ENCODE measurements around the gene PADI3. TPM values are rescaled to one million over a fixed set of nuclear protein-coding genes. Genes with fewer than 3 reads are reported as not detected.

The PADI3 gene
- total RNA-seq, 1 donor from 2014 or later: 0.04 TPM

DNA sequence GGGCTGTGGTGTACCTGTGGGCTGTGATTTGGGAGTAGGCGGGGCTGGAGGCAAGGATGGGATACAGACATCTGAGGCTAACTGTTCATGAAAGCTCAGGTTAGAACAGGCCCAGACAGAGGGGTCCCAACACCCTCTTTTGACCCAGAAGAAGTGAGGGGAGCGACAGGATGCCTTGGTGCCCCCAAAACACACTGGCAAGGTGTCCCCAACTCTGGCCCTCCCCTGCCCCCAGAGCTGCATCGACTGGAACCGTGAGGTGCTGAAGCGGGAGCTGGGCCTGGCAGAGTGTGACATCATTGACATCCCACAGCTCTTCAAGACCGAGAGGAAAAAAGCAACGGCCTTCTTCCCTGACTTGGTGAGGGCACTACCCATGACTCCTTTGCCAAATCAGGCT lies 31.5 kb downstream of the PADI3 start:
- Histone ChIP-seq H3K36me3 (ENCODE audit: control insufficient read depth, insufficient read depth, low read length) (no peaks in the 10 kb centered on the region), H3K27me3 (ENCODE audit: control insufficient read depth, insufficient read depth, low read length) (peaks cover 15% of the 10 kb centered on the region), H3K4me3 (ENCODE audit: low read depth, low read length) (no peak overlapping the region)
- DNase-seq (ENCODE audit: low read depth): no peak
- TF ChIP-seq, protein P1, sequence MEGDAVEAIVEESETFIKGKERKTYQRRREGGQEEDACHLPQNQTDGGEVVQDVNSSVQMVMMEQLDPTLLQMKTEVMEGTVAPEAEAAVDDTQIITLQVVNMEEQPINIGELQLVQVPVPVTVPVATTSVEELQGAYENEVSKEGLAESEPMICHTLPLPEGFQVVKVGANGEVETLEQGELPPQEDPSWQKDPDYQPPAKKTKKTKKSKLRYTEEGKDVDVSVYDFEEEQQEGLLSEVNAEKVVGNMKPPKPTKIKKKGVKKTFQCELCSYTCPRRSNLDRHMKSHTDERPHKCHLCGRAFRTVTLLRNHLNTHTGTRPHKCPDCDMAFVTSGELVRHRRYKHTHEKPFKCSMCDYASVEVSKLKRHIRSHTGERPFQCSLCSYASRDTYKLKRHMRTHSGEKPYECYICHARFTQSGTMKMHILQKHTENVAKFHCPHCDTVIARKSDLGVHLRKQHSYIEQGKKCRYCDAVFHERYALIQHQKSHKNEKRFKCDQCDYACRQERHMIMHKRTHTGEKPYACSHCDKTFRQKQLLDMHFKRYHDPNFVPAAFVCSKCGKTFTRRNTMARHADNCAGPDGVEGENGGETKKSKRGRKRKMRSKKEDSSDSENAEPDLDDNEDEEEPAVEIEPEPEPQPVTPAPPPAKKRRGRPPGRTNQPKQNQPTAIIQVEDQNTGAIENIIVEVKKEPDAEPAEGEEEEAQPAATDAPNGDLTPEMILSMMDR (IDR thresholded peaks at IDR 0.05; ENCODE audit: insufficient read depth, low read length, poor library complexity, severe bottlenecking): no peak

DNA sequence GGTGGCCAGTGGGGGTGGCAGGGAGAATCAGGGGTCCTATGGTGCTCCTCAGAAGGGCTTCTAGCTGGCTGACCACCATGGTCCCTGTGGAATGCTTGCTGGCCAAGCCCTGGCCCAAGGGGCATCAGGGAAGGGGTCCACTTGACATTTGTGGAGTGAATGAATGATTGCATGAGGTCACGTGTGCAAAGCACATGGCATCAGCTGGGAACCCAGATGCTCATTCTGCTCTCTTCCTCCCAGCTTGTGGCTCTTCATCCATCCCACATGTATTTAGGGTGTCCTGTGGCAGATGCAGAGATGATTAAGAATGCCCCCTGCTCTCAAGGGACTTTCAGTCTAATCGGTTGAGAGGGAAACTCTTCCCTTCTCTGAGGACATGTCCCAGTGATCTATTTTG lies 32.0 kb downstream of the PADI3 start:
- DNase-seq (ENCODE audit: low read depth): no peak
- TF ChIP-seq, protein P1 (IDR thresholded peaks at IDR 0.05; ENCODE audit: insufficient read depth, low read length, poor library complexity, severe bottlenecking): no peak
- no peaks in the 10 kb centered on the region for H3K36me3 ChIP-seq (ENCODE audit: control insufficient read depth, insufficient read depth, low read length)
- H3K4me3 ChIP-seq (ENCODE audit: low read depth, low read length): no peak overlapping the region
- H3K27me3 ChIP-seq (ENCODE audit: control insufficient read depth, insufficient read depth, low read length): peaks cover 15% of the 10 kb centered on the region

GRCh38 chr1:17281775-17282181 lies 32.9 kb downstream of the PADI3 start:
- Histone ChIP-seq H3K4me3 (ENCODE audit: low read depth, low read length) (no peak overlapping the region), H3K36me3 (ENCODE audit: control insufficient read depth, insufficient read depth, low read length) (no peaks in the 10 kb centered on the region), H3K27me3 (ENCODE audit: control insufficient read depth, insufficient read depth, low read length) (peaks cover 15% of the 10 kb centered on the region)
- no peak for DNase-seq (ENCODE audit: low read depth)
- TF ChIP-seq, protein P1 (IDR thresholded peaks at IDR 0.05; ENCODE audit: insufficient read depth, low read length, poor library complexity, severe bottlenecking): no peak

- no peak for DNase-seq (ENCODE audit: low read depth)
- TF ChIP-seq, protein P1 (IDR thresholded peaks at IDR 0.05; ENCODE audit: insufficient read depth, low read length, poor library complexity, severe bottlenecking): no peak
- Histone ChIP-seq H3K27me3 (ENCODE audit: control insufficient read depth, insufficient read depth, low read length) (peaks cover 15% of the 10 kb centered on the region), H3K36me3 (ENCODE audit: control insufficient read depth, insufficient read depth, low read length) (no peaks in the 10 kb centered on the region), H3K4me3 (ENCODE audit: low read depth, low read length) (no peak overlapping the region)
These were observed 33.9 kb downstream of the PADI3 start for GRCh38 chr1:17282836-17283235.

DNA sequence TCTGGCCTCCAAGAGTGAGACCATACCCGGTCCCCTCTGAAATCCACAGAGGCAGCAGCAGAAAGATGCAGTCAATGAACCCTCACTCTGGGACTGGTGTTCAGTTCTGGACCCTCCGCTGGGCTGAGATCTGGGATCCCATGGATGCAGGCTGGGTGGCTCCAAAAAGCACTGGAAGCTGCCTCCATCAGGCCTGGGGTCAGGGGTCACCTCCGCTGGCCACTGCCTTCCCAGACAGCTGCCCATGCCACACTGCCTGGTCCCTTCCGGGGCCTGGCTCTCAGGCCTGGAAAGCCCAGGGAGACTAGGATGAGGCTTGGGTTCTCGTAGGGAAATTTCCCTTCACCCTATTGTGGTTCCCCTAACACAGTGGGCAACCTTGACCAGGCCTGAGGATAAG lies 37.7 kb downstream of the PADI3 start:
- no peak overlapping the region for H3K4me3 ChIP-seq (ENCODE audit: low read depth, low read length)
- H3K27me3 ChIP-seq (ENCODE audit: control insufficient read depth, insufficient read depth, low read length): peaks cover 13% of the 10 kb centered on the region
- TF ChIP-seq, protein P1 (IDR thresholded peaks at IDR 0.05; ENCODE audit: insufficient read depth, low read length, poor library complexity, severe bottlenecking): no peak
- H3K36me3 ChIP-seq (ENCODE audit: control insufficient read depth, insufficient read depth, low read length): no peaks in the 10 kb centered on the region
- no peak for DNase-seq (ENCODE audit: low read depth)

GRCh38 chr1:17287130-17287776 lies 38.4 kb downstream of the PADI3 start:
- Histone ChIP-seq H3K27me3 (ENCODE audit: control insufficient read depth, insufficient read depth, low read length) (peaks cover 13% of the 10 kb centered on the region), H3K36me3 (ENCODE audit: control insufficient read depth, insufficient read depth, low read length) (no peaks in the 10 kb centered on the region), H3K4me3 (ENCODE audit: low read depth, low read length) (no peak overlapping the region)
- no peak for DNase-seq (ENCODE audit: low read depth)
- TF ChIP-seq, protein P1 (IDR thresholded peaks at IDR 0.05; ENCODE audit: insufficient read depth, low read length, poor library complexity, severe bottlenecking): no peak
